ENCODE results near the gene ELF3.
"Not testable (repeated sequence)": the region's sequence is repeated elsewhere in the genome, so short reads cannot be mapped to it uniquely, and the experiment has no call there.

ELF3 gene

GRCh38 chr1:202010180-202011015, at the start of gene ELF3:
Gene ELF3, plus strand, starts transcription at chr1:202010587. Its CDS starts 550 bp downstream, at chr1:202011137.
- no peak for DNase-seq (ENCODE audit: extremely low read depth in 1 of 2, low read depth in 1 of 2)

GRCh38 chr1:201962382-201962781, 48.0 kb upstream of the ELF3 start:
- DNase-seq (ENCODE audit: extremely low read depth in 1 of 2, low read depth in 1 of 2): not testable (repeated sequence)

GRCh38 chr1:201964261-201964660, 46.1 kb upstream of the ELF3 start:
- DNase-seq (ENCODE audit: extremely low read depth in 1 of 2, low read depth in 1 of 2): no peak

- no peak for DNase-seq (ENCODE audit: extremely low read depth in 1 of 2, low read depth in 1 of 2)
Measured at GRCh38 chr1:201966171-201966570, 44.2 kb upstream of the ELF3 start.

- DNase-seq (ENCODE audit: extremely low read depth in 1 of 2, low read depth in 1 of 2): no peak
Measured at GRCh38 chr1:201968202-201968925, 42.0 kb upstream of the ELF3 start.

- DNase-seq (ENCODE audit: extremely low read depth in 1 of 2, low read depth in 1 of 2): no peak
Measured at GRCh38 chr1:201970334-201971159, 39.8 kb upstream of the ELF3 start.

- DNase-seq (ENCODE audit: extremely low read depth in 1 of 2, low read depth in 1 of 2): peak; percentile 49 to 60
Measured at GRCh38 chr1:201982082-201982622, 28.2 kb upstream of the ELF3 start.

GRCh38 chr1:201982623-201983379, 27.6 kb upstream of the ELF3 start, which contains the start of gene RNPEP:
Gene RNPEP, plus strand, starts transcription at chr1:201982648. Its CDS starts 19 bp downstream, at chr1:201982667.
- DNase-seq (ENCODE audit: extremely low read depth in 1 of 2, low read depth in 1 of 2): peak; percentile 22

- no peak for DNase-seq (ENCODE audit: extremely low read depth in 1 of 2, low read depth in 1 of 2)
Measured at GRCh38 chr1:201983380-201983805, 27.0 kb upstream of the ELF3 start.

GRCh38 chr1:201984446-201984845, 25.9 kb upstream of the ELF3 start:
- DNase-seq (ENCODE audit: extremely low read depth in 1 of 2, low read depth in 1 of 2): no peak

GRCh38 chr1:201985355-201985754, 25.0 kb upstream of the ELF3 start:
- DNase-seq (ENCODE audit: extremely low read depth in 1 of 2, low read depth in 1 of 2): no peak

GRCh38 chr1:201988601-201989000, 21.8 kb upstream of the ELF3 start:
- DNase-seq (ENCODE audit: extremely low read depth in 1 of 2, low read depth in 1 of 2): no peak

- DNase-seq (ENCODE audit: extremely low read depth in 1 of 2, low read depth in 1 of 2): no peak
Measured at GRCh38 chr1:201989354-201990128, 20.8 kb upstream of the ELF3 start.

- DNase-seq (ENCODE audit: extremely low read depth in 1 of 2, low read depth in 1 of 2): no peak
Measured at GRCh38 chr1:201990427-201990826, 20.0 kb upstream of the ELF3 start.

GRCh38 chr1:201999625-202000238, 10.7 kb upstream of the ELF3 start:
- DNase-seq (ENCODE audit: extremely low read depth in 1 of 2, low read depth in 1 of 2): no peak

- DNase-seq (ENCODE audit: extremely low read depth in 1 of 2, low read depth in 1 of 2): no peak
Measured at GRCh38 chr1:202002507-202002906, 7.9 kb upstream of the ELF3 start.

GRCh38 chr1:202004711-202005110, 5.7 kb upstream of the ELF3 start:
- no peak for DNase-seq (ENCODE audit: extremely low read depth in 1 of 2, low read depth in 1 of 2)

GRCh38 chr1:202005958-202006357, 4.4 kb upstream of the ELF3 start:
- DNase-seq (ENCODE audit: extremely low read depth in 1 of 2, low read depth in 1 of 2): no peak

- no peak for DNase-seq (ENCODE audit: extremely low read depth in 1 of 2, low read depth in 1 of 2)
Measured at GRCh38 chr1:202007304-202007703, 3.1 kb upstream of the ELF3 start.
